AG09309 (cell line): ENCODE results near the gene LIG3.

Experiments used
- DNase-seq: peaks from one replicate; pipeline ENCODE4 v3.0.0-alpha.2; 2010; ENCODE audit warnings: low read depth
- H3K4me3 ChIP-seq: 2 replicates; pipeline ENCODE4 v1.5.1; 2011; ENCODE audit warnings: mild to moderate bottlenecking, low read depth, low read length, moderate library complexity; ENCODE audit not compliant: control insufficient read depth
- TF ChIP-seq, protein P1 (sequence below): IDR thresholded peaks from 2 replicates; pipeline ENCODE4 v1.5.1; 2011; ENCODE audit warnings: mild to moderate bottlenecking, low read depth, low read length, inconsistent platforms; ENCODE audit not compliant: insufficient read depth, control insufficient read depth; ENCODE audit errors: missing control alignments

Gene LIG3

GRCh38 chr17:35006961-35007360, 26.6 kb downstream of the LIG3 start:
- TF ChIP-seq, protein P1, sequence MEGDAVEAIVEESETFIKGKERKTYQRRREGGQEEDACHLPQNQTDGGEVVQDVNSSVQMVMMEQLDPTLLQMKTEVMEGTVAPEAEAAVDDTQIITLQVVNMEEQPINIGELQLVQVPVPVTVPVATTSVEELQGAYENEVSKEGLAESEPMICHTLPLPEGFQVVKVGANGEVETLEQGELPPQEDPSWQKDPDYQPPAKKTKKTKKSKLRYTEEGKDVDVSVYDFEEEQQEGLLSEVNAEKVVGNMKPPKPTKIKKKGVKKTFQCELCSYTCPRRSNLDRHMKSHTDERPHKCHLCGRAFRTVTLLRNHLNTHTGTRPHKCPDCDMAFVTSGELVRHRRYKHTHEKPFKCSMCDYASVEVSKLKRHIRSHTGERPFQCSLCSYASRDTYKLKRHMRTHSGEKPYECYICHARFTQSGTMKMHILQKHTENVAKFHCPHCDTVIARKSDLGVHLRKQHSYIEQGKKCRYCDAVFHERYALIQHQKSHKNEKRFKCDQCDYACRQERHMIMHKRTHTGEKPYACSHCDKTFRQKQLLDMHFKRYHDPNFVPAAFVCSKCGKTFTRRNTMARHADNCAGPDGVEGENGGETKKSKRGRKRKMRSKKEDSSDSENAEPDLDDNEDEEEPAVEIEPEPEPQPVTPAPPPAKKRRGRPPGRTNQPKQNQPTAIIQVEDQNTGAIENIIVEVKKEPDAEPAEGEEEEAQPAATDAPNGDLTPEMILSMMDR = no peak
- H3K4me3 ChIP-seq = no peak overlapping the region
- no peak for DNase-seq

DNA sequence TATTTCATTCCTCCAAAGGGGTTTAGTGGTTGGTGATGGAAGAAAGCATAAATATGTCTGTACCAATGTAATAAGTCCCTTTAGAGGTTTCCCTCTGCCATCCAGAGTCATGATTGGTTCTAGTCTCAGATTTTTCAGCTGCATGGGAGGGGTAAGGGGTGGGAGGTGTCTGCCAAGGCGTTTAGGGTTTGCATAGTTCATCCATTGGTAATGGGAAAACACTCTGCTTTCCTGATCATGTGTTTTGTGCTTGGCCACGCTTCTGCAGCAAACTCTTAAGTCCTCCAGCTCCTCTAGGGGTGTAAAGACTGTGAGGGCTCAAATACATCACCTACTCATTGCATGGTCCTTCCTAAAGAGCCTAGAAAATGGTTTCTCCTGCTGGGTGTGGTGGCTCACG, 29.8 kb downstream of the LIG3 start:
- no peak overlapping the region for H3K4me3 ChIP-seq
- TF ChIP-seq, protein P1 = no peak
- no peak for DNase-seq

DNA sequence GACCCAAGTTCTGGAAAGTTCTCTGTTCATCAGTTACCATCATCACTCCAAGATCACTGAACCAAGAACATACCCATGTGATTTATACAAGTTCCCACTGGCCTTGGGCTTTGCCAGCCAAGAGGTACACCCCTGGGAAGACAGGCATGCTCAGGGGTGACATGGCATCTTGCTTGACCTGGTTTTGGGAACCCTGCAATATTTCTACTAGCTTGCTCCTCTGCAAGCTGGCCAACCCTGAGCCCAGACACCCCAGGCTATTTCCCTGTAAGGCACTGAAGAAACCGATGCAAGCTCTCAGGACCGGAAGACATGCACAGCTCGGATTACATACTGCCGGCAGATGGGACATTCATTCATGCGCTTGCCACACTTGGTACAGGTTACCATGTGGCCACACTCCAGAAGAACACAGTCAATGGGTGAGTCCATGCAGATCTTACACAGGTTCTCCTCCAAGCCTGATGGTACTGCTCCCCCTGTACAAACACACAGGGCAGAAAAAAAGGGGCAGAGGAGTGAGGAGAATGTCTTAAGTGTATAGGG, 31.4 kb downstream of the LIG3 start:
- H3K4me3 ChIP-seq = no peak overlapping the region
- DNase-seq = no peak
- TF ChIP-seq, protein P1 = no peak

GRCh38 chr17:35016369-35016768, 36.1 kb downstream of the LIG3 start:
- TF ChIP-seq, protein P1 = no peak
- no peak overlapping the region for H3K4me3 ChIP-seq
- DNase-seq = no peak

GRCh38 chr17:35017021-35017420, 36.7 kb downstream of the LIG3 start:
- TF ChIP-seq, protein P1 = no peak
- no peak overlapping the region for H3K4me3 ChIP-seq
- no peak for DNase-seq

DNA sequence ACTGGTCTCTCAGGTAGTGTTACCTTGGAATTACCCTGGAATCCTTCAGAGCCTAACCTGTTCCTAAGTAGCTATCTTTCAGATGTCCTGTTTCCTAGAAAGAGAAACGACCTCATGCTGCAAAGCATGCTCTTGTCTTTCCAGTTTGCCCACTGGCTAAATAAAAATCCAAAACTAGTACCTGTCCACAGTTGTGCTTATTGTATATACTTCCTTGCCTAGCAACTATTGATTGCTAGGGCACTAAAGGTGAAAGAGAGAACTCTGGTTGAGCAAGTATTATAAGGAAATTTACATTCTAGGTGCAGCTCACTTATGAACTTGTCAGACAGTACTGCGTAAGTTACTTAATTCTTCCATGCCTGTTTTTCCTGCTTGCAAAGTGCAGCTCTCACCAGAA, 38.5 kb downstream of the LIG3 start:
- H3K4me3 ChIP-seq = no peak overlapping the region
- DNase-seq = no peak
- TF ChIP-seq, protein P1 = no peak
